HUES48 (cell line): ENCODE measurements around the gene MBNL2.
"Not testable (repeated sequence)": the region's sequence is repeated elsewhere in the genome, so short reads cannot be mapped to it uniquely, and the experiment has no call there.

Source experiments
- H3K27ac ChIP-seq: one replicate; pipeline ENCODE4 v1.7.0; 2013; ENCODE audit warnings: low read depth, low read length, inconsistent platforms
- H3K27me3 ChIP-seq: 2 replicates; pipeline ENCODE4 v1.6.1; 2013; ENCODE audit warnings: mild to moderate bottlenecking, low read length; ENCODE audit not compliant: control insufficient read depth, insufficient read depth
- H3K36me3 ChIP-seq: 2 replicates; pipeline ENCODE4 v1.6.1; 2013; ENCODE audit warnings: low read length; ENCODE audit not compliant: control insufficient read depth, insufficient read depth
- H3K4me1 ChIP-seq: 2 replicates; pipeline ENCODE4 v1.6.1; 2013; ENCODE audit warnings: mild to moderate bottlenecking, low read length; ENCODE audit not compliant: control insufficient read depth, insufficient read depth
- H3K4me3 ChIP-seq: 2 replicates; pipeline ENCODE4 v1.5.1; 2013; ENCODE audit warnings: mild to moderate bottlenecking, low read depth, low read length
- H3K9ac ChIP-seq: 2 replicates; pipeline ENCODE4 v1.6.1; 2013; ENCODE audit warnings: mild to moderate bottlenecking, low read depth, low read length, moderate library complexity
- H3K9me3 ChIP-seq: 2 replicates; pipeline ENCODE4 v1.6.1; 2013; ENCODE audit warnings: low read length; ENCODE audit not compliant: control insufficient read depth, insufficient read depth

The MBNL2 gene

DNA sequence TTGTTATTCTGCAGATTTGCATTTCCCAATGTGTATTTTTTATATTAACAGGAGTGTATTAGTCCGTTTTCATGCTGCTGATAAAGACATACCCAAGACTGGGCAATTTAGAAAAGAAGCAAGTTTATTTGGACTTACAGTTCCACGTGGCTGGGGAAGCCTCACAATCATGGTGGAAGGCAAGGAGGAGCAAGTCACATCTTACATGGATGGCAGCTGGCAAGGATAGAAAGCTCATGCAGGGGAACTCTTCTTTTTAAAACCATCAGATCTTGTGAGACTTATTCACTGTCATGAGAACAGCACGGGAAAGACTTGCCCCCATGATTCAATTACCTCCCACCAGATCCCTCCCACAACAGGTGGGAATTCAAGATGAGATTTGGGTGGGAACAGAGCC, 14.9 kb upstream of the MBNL2 start:
- H3K4me3 ChIP-seq, H3K36me3 ChIP-seq, H3K9me3 ChIP-seq, H3K27me3 ChIP-seq, H3K9ac ChIP-seq, H3K27ac ChIP-seq, H3K4me1 ChIP-seq: not testable (repeated sequence)

- Histone ChIP-seq H3K27me3 (no peaks in the 10 kb centered on the region; the same call in 1 of the 2 replicates), H3K4me1 (no peaks in the 10 kb centered on the region), H3K36me3 (no peaks in the 10 kb centered on the region)
Observed at GRCh38 chr13:97211300-97211699, 10.8 kb upstream of the MBNL2 start.

GRCh38 chr13:97212004-97212403, 10.1 kb upstream of the MBNL2 start:
- Histone ChIP-seq H3K4me1 (no peaks in the 10 kb centered on the region), H3K9me3 (no peaks in the 10 kb centered on the region), H3K9ac (no peak overlapping the region), H3K36me3 (no peaks in the 10 kb centered on the region), H3K4me3 (no peak overlapping the region), H3K27ac (no peak overlapping the region), H3K27me3 (no peaks in the 10 kb centered on the region; the same call in 1 of the 2 replicates)

More at GRCh38 chr13:97211300-97211699, 10.8 kb upstream of the MBNL2 start:
- H3K27ac ChIP-seq: no peak overlapping the region
- no peaks in the 10 kb centered on the region for H3K9me3 ChIP-seq
- no peak overlapping the region for H3K4me3 ChIP-seq
- H3K9ac ChIP-seq: no peak overlapping the region

- H3K27me3 ChIP-seq: peaks cover 4% of the 10 kb centered on the region; the same call in 1 of the 2 replicates
- H3K36me3 ChIP-seq: no peaks in the 10 kb centered on the region
- no peak overlapping the region for H3K9ac ChIP-seq
- no peaks in the 10 kb centered on the region for H3K4me1 ChIP-seq
- no peaks in the 10 kb centered on the region for H3K9me3 ChIP-seq
- no peak overlapping the region for H3K4me3 ChIP-seq
- no peak overlapping the region for H3K27ac ChIP-seq
Observed at GRCh38 chr13:97212601-97213040, 9.5 kb upstream of the MBNL2 start.

DNA sequence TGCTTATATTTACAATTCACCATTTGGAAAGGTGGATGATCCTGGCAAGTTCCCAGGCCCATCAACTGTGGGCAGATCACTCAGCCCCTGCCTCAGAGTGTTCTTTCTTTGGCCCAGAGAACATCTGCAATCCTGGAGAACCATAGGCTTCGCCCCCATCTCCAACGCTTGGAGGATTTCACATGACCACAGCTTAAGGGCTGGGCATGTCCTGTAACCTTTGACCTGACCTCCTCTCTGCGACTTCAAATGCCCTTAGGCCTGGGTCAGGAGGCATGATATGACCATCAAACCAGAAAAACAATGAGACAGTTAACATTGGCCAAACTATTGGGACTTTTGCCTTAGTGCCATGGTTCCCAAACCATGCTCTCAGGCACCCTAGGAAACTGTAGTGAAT, 7.2 kb upstream of the MBNL2 start:
- Histone ChIP-seq H3K9ac (no peak overlapping the region), H3K4me3 (no peak overlapping the region), H3K36me3 (no peaks in the 10 kb centered on the region), H3K9me3 (no peaks in the 10 kb centered on the region), H3K27me3 (peaks cover 14% of the 10 kb centered on the region), H3K27ac (no peak overlapping the region), H3K4me1 (no peaks in the 10 kb centered on the region)

DNA sequence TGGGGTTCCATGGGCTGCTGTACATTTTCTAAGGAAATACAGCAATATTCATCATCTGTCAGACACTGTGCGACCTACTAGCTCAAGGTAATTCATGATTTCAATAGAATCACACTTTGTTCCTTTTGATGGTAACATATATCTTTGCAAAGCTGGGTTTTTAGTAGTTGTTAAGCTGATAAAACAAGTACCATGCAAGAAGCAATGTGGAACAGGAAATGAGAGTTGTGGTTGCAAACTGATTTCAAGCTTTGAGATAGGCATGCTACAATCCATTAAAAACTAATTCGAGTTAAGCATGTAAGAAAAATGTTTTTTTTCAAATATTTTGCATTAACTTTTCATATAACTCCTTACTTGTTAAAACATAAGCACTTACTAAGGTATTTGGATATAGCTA, 6.8 kb upstream of the MBNL2 start:
- Histone ChIP-seq H3K9me3 (no peaks in the 10 kb centered on the region), H3K27ac (no peak overlapping the region), H3K4me1 (no peaks in the 10 kb centered on the region), H3K36me3 (no peaks in the 10 kb centered on the region), H3K4me3 (no peak overlapping the region), H3K27me3 (peaks cover 17% of the 10 kb centered on the region), H3K9ac (no peak overlapping the region)

DNA sequence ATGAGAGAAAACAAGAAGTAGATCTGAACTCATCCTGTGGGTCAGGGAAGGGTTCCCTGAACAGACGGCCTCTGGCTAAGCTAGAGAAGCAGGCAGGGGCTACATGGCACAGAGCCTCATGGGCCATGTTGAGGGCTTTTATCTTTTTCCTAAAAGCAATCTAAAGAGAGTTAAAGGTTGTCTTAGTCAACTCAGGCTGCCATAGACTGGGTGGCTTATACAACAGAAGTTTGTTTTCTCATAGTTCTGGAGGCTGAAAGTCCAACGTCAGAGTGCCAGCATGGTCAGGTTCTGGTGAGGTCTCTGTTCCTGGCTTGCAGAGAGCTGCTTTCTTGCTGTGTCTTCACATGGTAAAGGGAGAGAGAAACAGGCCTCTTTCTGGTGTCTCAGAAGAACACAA, 2.9 kb upstream of the MBNL2 start:
- Histone ChIP-seq H3K27me3 (peaks cover 53% of the 10 kb centered on the region), H3K36me3 (no peaks in the 10 kb centered on the region), H3K27ac (no peak overlapping the region), H3K9ac (no peak overlapping the region), H3K4me3 (no peak overlapping the region), H3K9me3 (no peaks in the 10 kb centered on the region), H3K4me1 (peaks cover 20% of the 10 kb centered on the region)

- H3K4me3 ChIP-seq: no peak overlapping the region
- H3K27me3 ChIP-seq: peaks cover 64% of the 10 kb centered on the region
- H3K4me1 ChIP-seq: peaks cover 29% of the 10 kb centered on the region
- no peak overlapping the region for H3K27ac ChIP-seq
- H3K36me3 ChIP-seq: no peaks in the 10 kb centered on the region
- no peaks in the 10 kb centered on the region for H3K9me3 ChIP-seq
- no peak overlapping the region for H3K9ac ChIP-seq
Observed at GRCh38 chr13:97220151-97220900, 1.8 kb upstream of the MBNL2 start.

GRCh38 chr13:97221046-97221445, 1.1 kb upstream of the MBNL2 start:
- peaks cover 72% of the 10 kb centered on the region for H3K27me3 ChIP-seq
- no peak overlapping the region for H3K9ac ChIP-seq

DNA sequence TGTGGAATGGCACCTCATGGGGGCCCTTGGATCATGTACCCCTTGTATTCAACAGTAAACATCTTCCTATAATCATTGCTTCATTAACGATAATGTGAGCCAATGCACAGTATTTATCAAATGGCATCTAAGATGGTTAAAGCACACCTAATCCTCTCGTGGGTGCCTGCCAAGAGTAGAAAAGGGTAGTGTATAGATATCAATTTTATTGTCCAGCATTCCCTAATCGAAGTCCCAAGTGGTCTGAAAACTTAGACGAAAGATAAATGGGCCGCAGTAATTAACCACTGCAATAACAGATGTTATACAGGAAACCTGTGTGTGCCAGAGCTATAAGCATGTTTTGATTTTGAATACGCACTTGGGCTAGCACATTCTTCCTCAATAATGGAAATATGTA, 667 bp upstream of the MBNL2 start:
- Histone ChIP-seq H3K27ac (no peak overlapping the region), H3K9ac (no peak overlapping the region), H3K27me3 (peaks cover 76% of the 10 kb centered on the region), H3K36me3 (no peaks in the 10 kb centered on the region), H3K4me1 (peaks cover 29% of the 10 kb centered on the region), H3K4me3 (no peak overlapping the region), H3K9me3 (no peaks in the 10 kb centered on the region)

More at GRCh38 chr13:97221046-97221445, 1.1 kb upstream of the MBNL2 start:
- Histone ChIP-seq H3K4me1 (peaks cover 29% of the 10 kb centered on the region), H3K9me3 (no peaks in the 10 kb centered on the region), H3K36me3 (no peaks in the 10 kb centered on the region), H3K4me3 (no peak overlapping the region), H3K27ac (no peak overlapping the region)

DNA sequence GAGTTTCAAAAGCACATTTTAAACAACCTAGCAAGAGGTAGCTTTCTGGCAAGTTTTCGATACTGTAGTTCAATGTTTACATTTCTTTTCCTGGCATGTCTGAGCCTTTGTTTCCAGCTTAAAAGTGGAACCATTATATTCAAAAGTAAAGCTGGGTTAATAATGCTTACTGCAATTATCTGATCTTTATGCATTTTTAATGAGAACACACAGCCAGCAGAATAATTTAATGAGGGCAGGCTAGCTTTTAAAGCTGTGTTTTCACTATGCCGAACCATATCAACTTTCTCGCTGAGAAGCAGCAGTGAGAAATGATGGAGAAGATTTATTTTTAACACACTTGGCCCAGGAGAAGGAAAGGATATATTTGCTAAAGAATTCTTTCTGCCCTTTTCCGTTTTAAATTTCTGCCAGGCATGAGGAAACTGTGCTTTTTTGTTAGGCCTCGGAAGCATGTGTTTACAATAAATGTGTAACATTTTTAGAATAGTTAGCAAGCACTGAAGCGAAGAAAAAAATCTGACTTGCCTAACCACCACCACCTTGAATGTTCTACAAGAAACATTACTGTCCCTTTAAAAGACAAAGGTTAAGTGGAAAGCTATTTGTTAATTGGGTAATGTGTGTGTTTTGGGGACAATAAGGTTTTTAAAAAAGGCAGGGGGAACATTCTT, 1.0 kb downstream of the MBNL2 start:
- Histone ChIP-seq H3K36me3 (no peaks in the 10 kb centered on the region), H3K27ac (peak overlapping the region; percentile 26), H3K4me3 (peak overlapping the region; percentile 67), H3K9ac (peak overlapping the region; percentile 51; the same call in 1 of the 2 replicates), H3K9me3 (no peaks in the 10 kb centered on the region), H3K4me1 (peaks cover 29% of the 10 kb centered on the region), H3K27me3 (peaks cover 89% of the 10 kb centered on the region)
